ENCODE data around the gene TMEM154. TPM values are rescaled to one million over a fixed set of nuclear protein-coding genes. Genes with fewer than 3 reads are reported as not detected.

The TMEM154 gene
- total RNA-seq, 1 donor from 2014 or later, result 0.46 TPM

DNA sequence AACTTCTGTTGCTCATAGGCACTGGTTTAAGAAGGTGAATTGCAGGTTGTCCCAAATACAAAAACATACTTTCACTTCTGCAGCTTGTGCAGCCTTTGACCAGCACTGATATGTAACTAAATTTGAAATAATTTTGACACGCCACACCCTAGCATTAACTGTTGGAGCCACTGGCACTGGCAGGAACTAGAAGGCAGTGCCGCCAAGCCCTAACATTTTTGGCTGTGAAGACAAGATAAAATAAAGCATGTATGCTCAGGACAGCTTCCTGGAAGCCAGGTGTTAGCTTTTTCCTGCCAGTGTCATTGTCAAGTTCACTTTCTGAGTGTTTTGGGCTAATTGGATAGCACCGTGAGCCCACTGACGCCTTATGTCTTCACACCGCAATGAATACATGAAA lies 78.6 kb downstream of the TMEM154 start:
- H3K4me3 Mint-ChIP-seq (ENCODE audit: low read depth), result no peak overlapping the region
- H3K27ac Mint-ChIP-seq, result no peak overlapping the region
- peaks cover 4% of the 10 kb centered on the region for H3K4me1 Mint-ChIP-seq (ENCODE audit: low read depth)
- peaks cover 6% of the 10 kb centered on the region for H3K27me3 Mint-ChIP-seq
- DNase-seq (ENCODE audit: low spot score, unreplicated experiment), result no peak
- H3K36me3 Mint-ChIP-seq (ENCODE audit: insufficient read depth), result no peaks in the 10 kb centered on the region
- no peaks in the 10 kb centered on the region for H3K9me3 Mint-ChIP-seq (ENCODE audit: low read depth)
- TF ChIP-seq, protein P1, sequence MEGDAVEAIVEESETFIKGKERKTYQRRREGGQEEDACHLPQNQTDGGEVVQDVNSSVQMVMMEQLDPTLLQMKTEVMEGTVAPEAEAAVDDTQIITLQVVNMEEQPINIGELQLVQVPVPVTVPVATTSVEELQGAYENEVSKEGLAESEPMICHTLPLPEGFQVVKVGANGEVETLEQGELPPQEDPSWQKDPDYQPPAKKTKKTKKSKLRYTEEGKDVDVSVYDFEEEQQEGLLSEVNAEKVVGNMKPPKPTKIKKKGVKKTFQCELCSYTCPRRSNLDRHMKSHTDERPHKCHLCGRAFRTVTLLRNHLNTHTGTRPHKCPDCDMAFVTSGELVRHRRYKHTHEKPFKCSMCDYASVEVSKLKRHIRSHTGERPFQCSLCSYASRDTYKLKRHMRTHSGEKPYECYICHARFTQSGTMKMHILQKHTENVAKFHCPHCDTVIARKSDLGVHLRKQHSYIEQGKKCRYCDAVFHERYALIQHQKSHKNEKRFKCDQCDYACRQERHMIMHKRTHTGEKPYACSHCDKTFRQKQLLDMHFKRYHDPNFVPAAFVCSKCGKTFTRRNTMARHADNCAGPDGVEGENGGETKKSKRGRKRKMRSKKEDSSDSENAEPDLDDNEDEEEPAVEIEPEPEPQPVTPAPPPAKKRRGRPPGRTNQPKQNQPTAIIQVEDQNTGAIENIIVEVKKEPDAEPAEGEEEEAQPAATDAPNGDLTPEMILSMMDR (IDR thresholded peaks at IDR 0.05; ENCODE audit: unreplicated experiment), result no peak

DNA sequence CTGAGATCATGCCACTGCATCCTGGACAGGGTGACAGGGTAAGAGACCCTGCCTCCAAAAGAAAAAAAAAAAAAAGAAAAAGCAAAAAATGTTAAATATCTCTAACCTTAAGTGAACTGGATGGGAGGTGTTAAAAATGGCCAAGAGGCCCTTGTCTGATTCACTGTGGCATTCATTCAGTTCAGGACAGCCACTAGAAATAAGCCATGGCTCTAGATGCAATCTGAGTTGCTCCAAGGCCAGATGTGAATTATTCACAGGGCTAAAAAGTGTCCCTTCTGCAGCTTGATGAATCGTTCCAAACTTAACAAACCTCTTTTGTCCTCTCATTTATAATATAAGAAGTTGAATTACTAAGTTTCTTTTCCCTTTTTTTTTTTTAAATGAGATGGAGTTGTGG lies 80.2 kb downstream of the TMEM154 start:
- DNase-seq (ENCODE audit: low spot score, unreplicated experiment), result no peak
- H3K9me3 Mint-ChIP-seq (ENCODE audit: low read depth), result no peaks in the 10 kb centered on the region
- H3K27ac Mint-ChIP-seq, result no peak overlapping the region
- H3K27me3 Mint-ChIP-seq, result peaks cover 6% of the 10 kb centered on the region
- no peaks in the 10 kb centered on the region for H3K36me3 Mint-ChIP-seq (ENCODE audit: insufficient read depth)
- peaks cover under 1% of the 10 kb centered on the region for H3K4me1 Mint-ChIP-seq (ENCODE audit: low read depth)
- no peak overlapping the region for H3K4me3 Mint-ChIP-seq (ENCODE audit: low read depth)
- TF ChIP-seq, protein P1 (IDR thresholded peaks at IDR 0.05; ENCODE audit: unreplicated experiment), result no peak

DNA sequence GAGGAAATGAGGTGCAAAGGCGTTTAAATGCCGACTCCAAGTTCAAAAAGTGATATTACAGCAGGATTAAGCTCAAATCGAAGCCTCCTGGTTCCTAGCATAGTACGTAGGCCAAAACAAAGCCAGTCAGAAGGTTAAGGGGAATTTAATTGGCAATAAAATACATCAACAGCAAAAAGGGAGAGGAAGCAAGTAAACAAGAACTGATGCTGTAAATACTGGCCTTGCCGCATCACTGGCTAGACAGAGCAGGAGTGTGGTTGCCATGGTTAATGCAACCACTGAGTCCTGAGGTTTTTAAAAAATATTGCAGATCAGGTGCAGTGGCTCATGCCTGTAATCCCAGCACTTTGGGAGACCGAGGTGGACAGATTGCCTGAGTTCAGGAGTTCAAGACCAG lies 80.7 kb downstream of the TMEM154 start:
- TF ChIP-seq, protein P1 (IDR thresholded peaks at IDR 0.05; ENCODE audit: unreplicated experiment), result no peak
- H3K27ac Mint-ChIP-seq, result no peak overlapping the region
- DNase-seq (ENCODE audit: low spot score, unreplicated experiment), result no peak
- H3K4me3 Mint-ChIP-seq (ENCODE audit: low read depth), result no peak overlapping the region
- H3K4me1 Mint-ChIP-seq (ENCODE audit: low read depth), result no peaks in the 10 kb centered on the region
- no peaks in the 10 kb centered on the region for H3K9me3 Mint-ChIP-seq (ENCODE audit: low read depth)
- no peaks in the 10 kb centered on the region for H3K36me3 Mint-ChIP-seq (ENCODE audit: insufficient read depth)
- H3K27me3 Mint-ChIP-seq, result peaks cover 6% of the 10 kb centered on the region

DNA sequence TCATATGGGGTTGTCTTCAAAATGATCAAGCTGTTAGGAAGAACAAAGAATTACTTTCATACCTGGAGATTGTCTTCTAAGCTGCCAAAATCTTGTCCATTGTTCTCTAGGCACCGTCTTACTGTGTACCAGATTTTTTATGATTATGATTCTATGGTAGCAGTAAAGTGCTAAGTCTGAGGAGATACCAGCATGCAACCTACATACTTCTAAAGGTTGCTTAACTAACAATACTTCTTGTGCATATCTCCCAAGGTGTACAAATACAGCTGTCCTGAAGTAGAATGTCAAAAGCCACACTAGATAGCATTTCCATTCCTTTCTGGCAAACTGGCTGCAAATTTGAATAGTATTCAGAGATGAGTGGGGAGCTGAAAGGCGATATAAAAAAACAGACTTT lies 81.3 kb downstream of the TMEM154 start:
- Mint-ChIP-seq H3K9me3 (ENCODE audit: low read depth) (no peaks in the 10 kb centered on the region), H3K27me3 (peaks cover 6% of the 10 kb centered on the region), H3K4me1 (ENCODE audit: low read depth) (no peaks in the 10 kb centered on the region), H3K36me3 (ENCODE audit: insufficient read depth) (no peaks in the 10 kb centered on the region), H3K27ac (no peak overlapping the region), H3K4me3 (ENCODE audit: low read depth) (no peak overlapping the region)
- DNase-seq (ENCODE audit: low spot score, unreplicated experiment), result no peak
- TF ChIP-seq, protein P1 (IDR thresholded peaks at IDR 0.05; ENCODE audit: unreplicated experiment), result no peak

DNA sequence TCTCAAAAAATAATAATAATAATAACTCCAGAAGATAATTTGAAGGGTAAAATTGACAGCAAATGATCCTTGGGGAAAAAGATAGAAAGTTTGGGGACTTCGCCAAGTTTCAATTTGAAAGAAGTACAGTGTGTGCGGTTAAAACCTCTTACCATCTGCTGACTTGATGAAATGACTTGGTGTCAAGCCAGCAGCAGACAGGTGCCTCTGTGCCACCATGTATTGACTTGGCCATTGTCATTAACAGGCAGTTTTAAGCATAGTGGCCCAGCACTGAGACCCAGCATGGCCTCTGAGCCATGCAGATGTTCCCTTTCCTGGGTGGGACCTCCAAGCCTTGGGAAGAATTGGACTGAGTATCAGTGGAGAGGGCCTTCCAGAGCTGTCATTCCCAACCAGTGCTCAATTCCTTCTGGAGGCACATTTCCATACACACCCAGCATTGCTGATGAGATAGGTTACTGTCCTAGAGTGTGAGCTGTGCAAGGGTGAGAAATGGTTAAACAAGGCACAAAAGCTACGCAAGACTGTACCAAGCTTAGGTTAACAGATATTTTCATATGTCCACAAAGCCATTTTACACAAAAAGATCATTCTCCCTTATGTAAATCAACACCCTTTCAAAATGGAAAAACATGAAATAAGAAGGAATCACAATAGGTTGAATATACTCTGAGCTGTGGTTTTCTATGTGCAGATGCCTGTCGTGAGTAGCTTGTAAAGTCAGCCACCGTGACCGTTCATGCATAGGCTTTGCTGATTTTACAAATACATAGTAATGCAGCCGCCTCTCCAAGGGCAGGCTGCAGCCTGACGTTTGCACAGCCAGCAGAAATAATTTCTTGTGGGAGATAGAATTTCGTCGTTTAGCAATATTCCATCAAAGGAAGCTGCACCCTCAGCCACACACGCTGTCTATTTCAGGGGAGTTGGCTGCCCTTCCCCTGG lies 84.5 kb downstream of the TMEM154 start:
- no peak for DNase-seq (ENCODE audit: low spot score, unreplicated experiment)
- H3K4me1 Mint-ChIP-seq (ENCODE audit: low read depth), result peaks cover 2% of the 10 kb centered on the region
- H3K27ac Mint-ChIP-seq, result no peak overlapping the region
- H3K9me3 Mint-ChIP-seq (ENCODE audit: low read depth), result no peaks in the 10 kb centered on the region
- TF ChIP-seq, protein P1 (IDR thresholded peaks at IDR 0.05; ENCODE audit: unreplicated experiment), result no peak
- H3K4me3 Mint-ChIP-seq (ENCODE audit: low read depth), result no peak overlapping the region
- peaks cover 19% of the 10 kb centered on the region for H3K27me3 Mint-ChIP-seq
- no peaks in the 10 kb centered on the region for H3K36me3 Mint-ChIP-seq (ENCODE audit: insufficient read depth)
